ENCODE results near the gene PHACTR1. TPM values are rescaled to one million over a fixed set of nuclear protein-coding genes. Genes with fewer than 3 reads are reported as not detected.

Gene PHACTR1
- total and polyA plus RNA-seq, 2 of the 4 experiments (the other 2 are of a cell fraction): not detected

GRCh38 chr6:13296536-13296997, 580.0 kb downstream of the PHACTR1 start:
- Histone ChIP-seq H3K23ac (ENCODE audit: low read depth, low read length) (no peak overlapping the region), H4K8ac (ENCODE audit: low read depth in 2 of 2, low read length in 2 of 2) (no peak overlapping the region), H3K4me1 (ENCODE audit: control insufficient read depth, insufficient read depth, low read length) (no peaks in the 10 kb centered on the region), H3K9me3 (ENCODE audit: control insufficient read depth, insufficient read depth, low read length) (no peaks in the 10 kb centered on the region), H3K4me2 (ENCODE audit: low read depth, low read length) (no peak overlapping the region), H4K91ac (ENCODE audit: insufficient read depth, low read depth, low read length) (no peak overlapping the region), H3K18ac (ENCODE audit: low read depth, low read length) (no peak overlapping the region), H3K27me3 (ENCODE audit: control insufficient read depth, insufficient read depth, low read length) (no peaks in the 10 kb centered on the region), H2BK120ac (ENCODE audit: low read depth, low read length) (no peak overlapping the region), H3K9me1 (ENCODE audit: insufficient read depth, low read length) (peaks cover 6% of the 10 kb centered on the region), H3K79me1 (ENCODE audit: low read depth in 1 of 2, low read length in 2 of 2) (peaks cover 0 to 7% of the 10 kb centered on the region in 2 experiments; a peak in 1 of 4 replicates), H2AK9ac (replicated peaks; ENCODE audit: low read depth, low read length, poor library complexity) (no peak overlapping the region), H4K5ac (ENCODE audit: low read depth, low read length) (no peak overlapping the region), H3K36me3 (ENCODE audit: control insufficient read depth, insufficient read depth, low read length) (peaks cover 28% of the 10 kb centered on the region), H4K20me1 (ENCODE audit: insufficient read depth, low read length) (no peaks in the 10 kb centered on the region), H3K14ac (replicated peaks; ENCODE audit: low read depth, low read length) (no peak overlapping the region), H2BK5ac (ENCODE audit: low read depth, low read length, poor library complexity, severe bottlenecking) (no peak overlapping the region), H3K27ac (ENCODE audit: insufficient read depth, low read length) (no peak overlapping the region), H3K9ac (ENCODE audit: low read depth, low read length) (no peak overlapping the region), H3K56ac (ENCODE audit: extremely low read depth, insufficient read depth, low read length) (no peak overlapping the region), H2AK5ac (ENCODE audit: low read depth, low read length) (no peak overlapping the region), H2BK20ac (ENCODE audit: low read depth, low read length) (no peak overlapping the region), H2BK15ac (ENCODE audit: low read depth, low read length) (no peak overlapping the region), H2AFZ (replicated peaks; ENCODE audit: low read length, poor library complexity) (no peak overlapping the region), H3K4ac (ENCODE audit: low read depth, low read length) (no peak overlapping the region), H3K4me3 (ENCODE audit: insufficient read depth, low read depth, low read length) (no peak overlapping the region)
- ChIA-PET CTCF (no interaction called here), POLR2A (ENCODE audit: unreplicated experiment) (no interaction called here)
- in situ Hi-C loops (cut with MboI; ENCODE audit: low sequenced_read_pairs) (no loop called here), dilution Hi-C loops (cut with HindIII; ENCODE audit: low sequenced_read_pairs, unreplicated experiment) (no loop called here), intact Hi-C loops (cut with micrococcal nuclease) (no loop called here)
- ATAC-seq (ENCODE audit: low read depth): no peak
- 94% methylated on average over 9 of the region's 9 CpGs; no CpG with 5 or more reads in 1 of the 2 experiments for WGBS, 2 experiments (ENCODE audit: extremely low coverage in 2 of 2, insufficient read length in 1 of 2)
- no TSS peak for BruUV-seq (replicated peaks)
- no peak for DNase-seq
- TF ChIP-seq, protein P1, sequence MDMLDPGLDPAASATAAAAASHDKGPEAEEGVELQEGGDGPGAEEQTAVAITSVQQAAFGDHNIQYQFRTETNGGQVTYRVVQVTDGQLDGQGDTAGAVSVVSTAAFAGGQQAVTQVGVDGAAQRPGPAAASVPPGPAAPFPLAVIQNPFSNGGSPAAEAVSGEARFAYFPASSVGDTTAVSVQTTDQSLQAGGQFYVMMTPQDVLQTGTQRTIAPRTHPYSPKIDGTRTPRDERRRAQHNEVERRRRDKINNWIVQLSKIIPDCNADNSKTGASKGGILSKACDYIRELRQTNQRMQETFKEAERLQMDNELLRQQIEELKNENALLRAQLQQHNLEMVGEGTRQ (IDR thresholded peaks at IDR 0.05; ENCODE audit: low read depth, low read length): no peak
- TF ChIP-seq BHLHE40 (IDR thresholded peaks at IDR 0.05; ENCODE audit: low read depth, low read length) (no peak), MAFK (IDR thresholded peaks at IDR 0.05; ENCODE audit: low read depth, low read length) (no peak), CTCF (conservative IDR thresholded peaks at IDR 0.05; ENCODE audit: low read depth, low read length) (no peak), SMC3 (IDR thresholded peaks at IDR 0.05; ENCODE audit: low read depth, low read length) (no peak), MAZ (IDR thresholded peaks at IDR 0.05; ENCODE audit: borderline replicate concordance, low read depth, low read length) (no peak), CEBPB (IDR thresholded peaks at IDR 0.05; ENCODE audit: low read depth, low read length) (no peak), RCOR1 (IDR thresholded peaks at IDR 0.05; ENCODE audit: insufficient replicate concordance, low read length) (no peak), NFE2L2 (IDR thresholded peaks at IDR 0.05; ENCODE audit: low read depth, low read length) (no peak), CHD1 (IDR thresholded peaks at IDR 0.05; ENCODE audit: low read depth, low read length) (no peak), FOS (IDR thresholded peaks at IDR 0.05; ENCODE audit: low read depth, low read length) (no peak), RFX5 (IDR thresholded peaks at IDR 0.05; ENCODE audit: low read depth, low read length) (no peak), ELK1 (IDR thresholded peaks at IDR 0.05; ENCODE audit: borderline replicate concordance, low read depth, low read length) (no peak), RAD21 (IDR thresholded peaks at IDR 0.05; ENCODE audit: low read length) (no peak), POLR2A (IDR thresholded peaks at IDR 0.05; ENCODE audit: low read depth, low read length) (no peak), MXI1 (IDR thresholded peaks at IDR 0.05; ENCODE audit: borderline replicate concordance, low read depth, low read length) (no peak)
